NCI-H2171 (cell line): ENCODE data around the gene MSL3B.

Source experiments
- DNase-seq: peaks from one replicate; lab custom pipeline; 2025; lab: John Stamatoyannopoulos, UW

Gene MSL3B

GRCh38 chr2:233832414-233832813, 35.8 kb downstream of the MSL3B start:
- no peak for DNase-seq

DNA sequence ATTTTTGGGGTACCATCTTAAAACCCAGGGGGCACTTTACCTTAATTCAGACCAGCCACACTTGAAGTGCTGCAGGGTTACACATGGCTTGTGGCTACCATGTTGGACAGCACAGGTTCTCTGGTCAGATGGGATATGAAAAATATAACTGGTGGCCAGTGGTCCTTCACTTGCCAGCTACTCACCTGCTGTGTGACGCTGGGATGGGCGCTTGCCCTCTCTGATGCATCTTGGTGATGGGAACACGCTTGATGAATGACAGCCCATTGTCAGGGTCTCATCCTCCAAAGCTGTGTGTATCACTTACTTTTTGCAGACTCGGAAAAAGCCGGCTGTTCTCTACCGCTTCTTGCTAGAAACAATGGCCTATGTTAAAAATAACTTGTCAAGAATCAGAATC, 36.3 kb downstream of the MSL3B start:
- DNase-seq = no peak

GRCh38 chr2:233831011-233831721, 37.0 kb downstream of the MSL3B start:
- no peak for DNase-seq

GRCh38 chr2:233830111-233830802, 37.9 kb downstream of the MSL3B start:
- no peak for DNase-seq

- DNase-seq = no peak
Measured at GRCh38 chr2:233829193-233830110, 38.7 kb downstream of the MSL3B start.

- no peak for DNase-seq
Measured at GRCh38 chr2:233828546-233829192, 39.5 kb downstream of the MSL3B start.

- no peak for DNase-seq
Measured at GRCh38 chr2:233824373-233824772, 43.8 kb downstream of the MSL3B start.

- no peak for DNase-seq
Measured at GRCh38 chr2:233823731-233824121, 44.5 kb downstream of the MSL3B start.

DNA sequence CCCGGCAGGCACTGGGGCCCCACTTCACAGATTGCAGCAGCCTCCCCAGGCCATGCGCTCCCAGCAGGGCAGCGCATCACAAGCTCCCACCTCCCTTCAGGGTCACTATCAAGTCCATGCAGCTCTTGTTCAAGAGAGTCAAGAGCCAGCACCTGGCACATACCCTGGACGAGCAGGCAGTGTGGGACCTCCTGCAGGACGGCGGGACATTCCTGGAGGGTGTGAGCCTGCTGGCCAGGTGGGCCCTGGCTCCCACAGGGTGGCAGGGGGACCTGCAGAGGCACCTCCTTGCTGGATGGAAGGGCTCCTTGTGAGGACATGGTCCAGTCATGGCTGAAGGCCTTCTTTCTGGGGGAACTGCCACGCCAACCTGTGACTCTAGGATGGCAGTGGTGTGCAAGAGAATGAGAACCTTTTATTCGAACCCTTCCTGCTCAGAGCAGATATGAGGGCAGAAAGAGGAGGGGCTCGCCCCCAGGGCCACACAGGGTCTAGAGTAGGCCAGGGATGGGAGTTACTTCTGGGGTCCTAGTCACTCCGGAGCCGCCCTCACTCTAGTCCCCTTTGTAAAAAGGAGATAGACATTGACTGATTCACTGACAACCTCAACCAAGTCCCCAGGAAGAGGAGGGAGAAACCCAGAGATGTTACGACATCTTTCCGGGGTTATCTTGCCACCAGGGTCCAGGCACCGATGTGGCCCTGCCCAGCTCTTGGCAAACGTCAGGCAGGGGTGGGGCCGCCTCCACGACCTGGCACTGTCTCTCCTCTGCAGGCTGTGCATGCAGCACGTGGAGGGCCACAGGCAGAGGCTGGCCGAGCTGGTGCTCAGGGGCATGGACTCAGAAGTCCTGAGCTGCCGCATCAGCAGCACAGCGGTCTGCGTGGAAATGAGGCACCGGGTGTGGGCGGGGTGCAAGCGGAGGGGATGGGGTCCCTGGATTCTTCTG, 45.1 kb downstream of the MSL3B start:
- DNase-seq = no peak

GRCh38 chr2:233822101-233822771, 46.0 kb downstream of the MSL3B start:
- no peak for DNase-seq

DNA sequence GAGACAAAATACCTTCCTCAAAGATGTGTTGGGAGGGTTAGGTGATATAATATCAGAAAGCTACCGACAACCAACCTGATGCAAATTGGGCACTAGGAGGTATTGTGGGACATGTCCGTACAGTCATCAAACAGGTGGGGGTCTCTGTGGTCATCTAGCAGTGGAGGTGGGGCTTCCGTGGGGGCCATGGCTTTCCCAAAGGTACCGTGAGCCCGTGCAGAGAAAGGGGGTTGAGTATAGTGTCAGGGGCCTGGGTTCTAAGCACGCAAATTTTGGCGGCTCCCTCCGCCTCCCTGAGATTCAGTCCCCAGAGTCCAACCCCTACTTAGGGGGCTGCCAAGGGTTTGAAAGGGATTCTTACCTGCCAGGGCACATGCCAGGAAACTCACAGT, 46.5 kb downstream of the MSL3B start:
- DNase-seq = no peak

DNA sequence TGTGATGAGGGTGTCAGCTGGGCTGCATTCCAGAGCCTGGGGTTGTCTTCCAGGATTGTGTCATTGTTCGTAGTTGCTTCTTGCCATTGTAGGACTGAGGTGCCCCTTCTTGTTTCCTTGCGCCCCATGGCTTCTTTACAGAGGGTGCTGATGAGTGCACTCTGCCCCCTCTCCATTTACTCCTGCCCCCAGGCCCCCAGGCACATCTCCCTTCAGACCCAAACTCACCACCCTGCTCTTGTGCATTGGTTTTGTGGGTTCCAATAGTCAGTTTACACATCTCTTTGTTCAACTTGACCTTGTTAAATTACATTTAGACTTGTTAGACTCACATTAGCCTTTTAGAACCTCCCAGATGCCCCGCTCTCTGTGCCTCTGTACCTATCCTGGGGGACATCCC, 47.0 kb downstream of the MSL3B start:
- no peak for DNase-seq

- DNase-seq = no peak
Measured at GRCh38 chr2:233820774-233821105, 47.4 kb downstream of the MSL3B start.

DNA sequence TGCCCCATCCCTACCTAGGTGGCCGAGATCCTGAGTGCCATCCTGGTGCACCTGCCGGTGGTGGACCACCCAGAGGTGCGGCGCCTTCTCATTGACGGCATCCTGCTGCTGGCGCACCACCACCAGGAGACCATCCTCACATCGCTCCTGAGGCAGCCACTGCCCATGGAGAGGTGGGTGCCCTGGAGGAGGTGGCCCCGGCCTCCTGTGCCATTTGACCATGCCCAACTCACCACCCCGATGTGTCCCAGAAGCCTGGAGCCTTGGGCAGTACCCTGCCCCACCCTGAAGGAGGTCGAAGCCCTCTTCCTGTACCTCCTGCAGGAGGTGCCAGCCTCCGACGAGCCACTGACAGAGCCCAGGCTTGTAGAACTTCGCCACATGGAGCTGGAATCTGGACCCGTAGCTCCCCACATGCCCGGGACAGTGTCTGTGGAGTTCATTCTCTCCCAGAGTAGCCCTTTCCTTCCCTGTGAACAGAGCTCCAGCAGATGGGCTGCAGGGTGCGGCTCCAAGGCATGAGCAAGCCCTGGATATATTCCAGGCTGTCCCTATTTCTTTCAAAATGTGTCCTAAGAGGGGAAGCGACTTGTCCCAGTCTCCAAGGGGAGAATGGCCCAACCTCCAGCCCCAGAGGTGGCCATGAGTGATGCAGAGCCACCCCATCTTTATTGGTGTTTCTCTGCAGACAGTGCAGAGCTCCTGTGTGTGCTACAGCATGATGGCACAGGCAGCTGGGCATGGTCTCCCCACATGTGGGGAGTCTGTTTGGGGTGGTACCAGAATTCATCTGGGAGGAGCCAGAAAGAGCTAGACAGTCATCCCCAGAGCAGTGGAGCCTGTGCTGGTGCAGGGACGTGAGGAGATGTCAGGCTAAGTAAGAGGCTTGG, 48.1 kb downstream of the MSL3B start:
- no peak for DNase-seq

GRCh38 chr2:233818639-233819621, 49.3 kb downstream of the MSL3B start:
- DNase-seq = no peak

GRCh38 chr2:233817995-233818638, 50.1 kb downstream of the MSL3B start:
- no peak for DNase-seq

DNA sequence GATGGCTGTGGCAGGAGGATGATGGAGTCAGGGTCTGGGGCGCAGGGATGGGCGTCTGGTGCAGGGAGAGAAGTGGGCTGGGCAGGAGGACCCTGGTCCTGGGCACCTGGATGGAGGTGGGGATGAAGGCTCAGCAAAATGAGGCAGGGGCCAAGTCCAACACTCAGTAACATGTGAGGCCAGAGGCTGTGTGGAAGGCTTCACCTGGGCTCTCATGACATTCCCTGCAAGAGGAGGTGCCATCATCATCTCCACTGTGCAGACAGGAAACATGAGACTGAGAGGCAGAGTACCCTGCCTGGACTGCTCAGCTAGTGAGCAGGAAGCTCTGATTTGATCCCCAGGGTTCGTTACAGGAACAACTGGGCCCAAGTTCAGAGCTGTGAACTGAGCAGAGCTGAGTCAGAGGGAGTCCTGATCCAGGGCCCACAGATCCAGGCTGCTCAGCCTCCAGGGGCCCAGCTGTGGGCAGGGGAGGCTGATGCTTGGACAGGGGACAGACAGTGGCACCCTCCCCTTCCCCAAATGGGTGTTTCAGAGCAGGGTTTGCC, 50.8 kb downstream of the MSL3B start:
- no peak for DNase-seq

- no peak for DNase-seq
Measured at GRCh38 chr2:233816771-233817170, 51.4 kb downstream of the MSL3B start.
